ENCODE results near the gene NFATC2.

The NFATC2 gene

DNA sequence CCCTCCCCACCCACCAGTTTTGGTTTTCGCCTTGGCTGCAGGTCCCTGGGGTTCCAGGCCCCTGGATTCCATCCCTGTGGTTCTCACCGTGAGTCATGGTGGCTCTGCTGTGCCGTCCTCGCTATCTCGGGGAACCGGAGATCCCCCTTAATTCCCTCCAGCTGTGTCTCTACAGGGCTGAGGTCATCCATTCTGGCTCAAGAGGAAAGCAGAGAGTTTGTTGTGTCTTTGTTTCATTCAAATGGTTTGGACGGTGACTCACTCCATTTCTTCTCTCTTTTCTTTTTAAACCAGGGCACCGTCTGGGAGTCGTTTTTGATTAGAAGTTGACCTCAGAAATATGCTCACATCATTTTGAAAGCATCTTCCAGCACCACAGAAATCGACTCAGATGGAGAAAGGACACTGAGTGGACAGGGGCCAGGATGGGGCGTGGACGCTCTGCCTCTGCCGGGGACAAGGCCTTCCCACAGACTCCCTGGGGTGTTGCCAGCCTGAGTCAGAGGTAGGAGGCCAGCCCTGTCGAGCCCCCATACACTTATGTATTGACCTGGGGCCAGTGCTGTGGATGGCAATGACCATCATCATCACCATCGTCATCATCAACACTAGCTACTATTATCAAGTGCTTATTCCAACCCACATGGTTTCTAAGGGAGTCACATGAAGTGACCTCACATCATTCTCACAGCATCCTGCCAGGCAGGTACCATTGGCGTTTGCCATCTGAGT lies 176.2 kb downstream of the NFATC2 start (continued):
- TF ChIP-seq, protein P1, sequence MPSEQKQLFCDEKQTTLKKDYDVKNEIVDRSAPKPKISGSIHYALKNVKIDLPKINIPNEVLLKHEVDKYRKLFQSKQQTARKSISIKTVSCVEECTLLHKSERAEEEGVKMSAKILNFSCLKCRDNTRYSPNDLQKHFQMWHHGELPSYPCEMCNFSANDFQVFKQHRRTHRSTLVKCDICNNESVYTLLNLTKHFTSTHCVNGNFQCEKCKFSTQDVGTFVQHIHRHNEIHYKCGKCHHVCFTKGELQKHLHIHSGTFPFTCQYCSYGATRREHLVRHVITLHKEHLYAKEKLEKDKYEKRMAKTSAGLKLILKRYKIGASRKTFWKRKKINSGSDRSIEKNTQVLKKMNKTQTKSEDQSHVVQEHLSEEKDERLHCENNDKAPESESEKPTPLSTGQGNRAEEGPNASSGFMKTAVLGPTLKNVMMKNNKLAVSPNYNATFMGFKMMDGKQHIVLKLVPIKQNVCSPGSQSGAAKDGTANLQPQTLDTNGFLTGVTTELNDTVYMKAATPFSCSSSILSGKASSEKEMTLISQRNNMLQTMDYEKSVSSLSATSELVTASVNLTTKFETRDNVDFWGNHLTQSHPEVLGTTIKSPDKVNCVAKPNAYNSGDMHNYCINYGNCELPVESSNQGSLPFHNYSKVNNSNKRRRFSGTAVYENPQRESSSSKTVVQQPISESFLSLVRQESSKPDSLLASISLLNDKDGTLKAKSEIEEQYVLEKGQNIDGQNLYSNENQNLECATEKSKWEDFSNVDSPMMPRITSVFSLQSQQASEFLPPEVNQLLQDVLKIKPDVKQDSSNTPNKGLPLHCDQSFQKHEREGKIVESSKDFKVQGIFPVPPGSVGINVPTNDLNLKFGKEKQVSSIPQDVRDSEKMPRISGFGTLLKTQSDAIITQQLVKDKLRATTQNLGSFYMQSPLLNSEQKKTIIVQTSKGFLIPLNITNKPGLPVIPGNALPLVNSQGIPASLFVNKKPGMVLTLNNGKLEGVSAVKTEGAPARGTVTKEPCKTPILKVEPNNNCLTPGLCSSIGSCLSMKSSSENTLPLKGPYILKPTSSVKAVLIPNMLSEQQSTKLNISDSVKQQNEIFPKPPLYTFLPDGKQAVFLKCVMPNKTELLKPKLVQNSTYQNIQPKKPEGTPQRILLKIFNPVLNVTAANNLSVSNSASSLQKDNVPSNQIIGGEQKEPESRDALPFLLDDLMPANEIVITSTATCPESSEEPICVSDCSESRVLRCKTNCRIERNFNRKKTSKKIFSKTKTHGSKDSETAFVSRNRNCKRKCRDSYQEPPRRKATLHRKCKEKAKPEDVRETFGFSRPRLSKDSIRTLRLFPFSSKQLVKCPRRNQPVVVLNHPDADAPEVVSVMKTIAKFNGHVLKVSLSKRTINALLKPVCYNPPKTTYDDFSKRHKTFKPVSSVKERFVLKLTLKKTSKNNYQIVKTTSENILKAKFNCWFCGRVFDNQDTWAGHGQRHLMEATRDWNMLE (tag by site-specific recombination; conservative IDR thresholded peaks at IDR 0.05; ENCODE audit: low read depth) = no peak
- TF ChIP-seq GFI1B (tag by site-specific recombination; IDR thresholded peaks at IDR 0.05) = no peak
- TF ChIP-seq REST (tag by site-specific recombination; IDR thresholded peaks at IDR 0.05) = no peak
- TF ChIP-seq INSM2 (tag by site-specific recombination; IDR thresholded peaks at IDR 0.05) = 0 out of 2 replicates have a peak, but pooled peaks have one; percentile 30
- TF ChIP-seq ZNF513 (tag by site-specific recombination; IDR thresholded peaks at IDR 0.05) = 0 out of 2 replicates have a peak, but pooled peaks have one; percentile 31
- TF ChIP-seq GLIS1 (tag by site-specific recombination; IDR thresholded peaks at IDR 0.05) = peak; percentile 50
- TF ChIP-seq IKZF3 (tag by site-specific recombination; IDR thresholded peaks at IDR 0.05) = no peak
- TF ChIP-seq ZBTB8A (tag by site-specific recombination; IDR thresholded peaks at IDR 0.05) = no peak
- no peak for TF ChIP-seq ZXDB (tag by site-specific recombination; IDR thresholded peaks at IDR 0.05)
- TF ChIP-seq ZNF214 (tag by site-specific recombination; IDR thresholded peaks at IDR 0.05; ENCODE audit: borderline replicate concordance) = no peak
- 0 out of 2 replicates have a peak, but pooled peaks have one; percentile 8 for TF ChIP-seq PRDM1 (tag by site-specific recombination; IDR thresholded peaks at IDR 0.05)
- no peak for TF ChIP-seq ZNF830 (tag by site-specific recombination; IDR thresholded peaks at IDR 0.05; ENCODE audit: low read depth)
- TF ChIP-seq ZNF514 (tag by site-specific recombination; IDR thresholded peaks at IDR 0.05) = no peak
- no peak for TF ChIP-seq ZBTB44 (tag by site-specific recombination; IDR thresholded peaks at IDR 0.05)
- TF ChIP-seq ZEB2 (tag by site-specific recombination; IDR thresholded peaks at IDR 0.05) = peak; percentile 55; the same call in 1 of the 2 replicates
- no peak for TF ChIP-seq MZF1 (tag by site-specific recombination; IDR thresholded peaks at IDR 0.05; ENCODE audit: borderline replicate concordance)
- TF ChIP-seq, protein P2, sequence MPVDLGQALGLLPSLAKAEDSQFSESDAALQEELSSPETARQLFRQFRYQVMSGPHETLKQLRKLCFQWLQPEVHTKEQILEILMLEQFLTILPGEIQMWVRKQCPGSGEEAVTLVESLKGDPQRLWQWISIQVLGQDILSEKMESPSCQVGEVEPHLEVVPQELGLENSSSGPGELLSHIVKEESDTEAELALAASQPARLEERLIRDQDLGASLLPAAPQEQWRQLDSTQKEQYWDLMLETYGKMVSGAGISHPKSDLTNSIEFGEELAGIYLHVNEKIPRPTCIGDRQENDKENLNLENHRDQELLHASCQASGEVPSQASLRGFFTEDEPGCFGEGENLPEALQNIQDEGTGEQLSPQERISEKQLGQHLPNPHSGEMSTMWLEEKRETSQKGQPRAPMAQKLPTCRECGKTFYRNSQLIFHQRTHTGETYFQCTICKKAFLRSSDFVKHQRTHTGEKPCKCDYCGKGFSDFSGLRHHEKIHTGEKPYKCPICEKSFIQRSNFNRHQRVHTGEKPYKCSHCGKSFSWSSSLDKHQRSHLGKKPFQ (tag by site-specific recombination; IDR thresholded peaks at IDR 0.05) = no peak
- no peak for TF ChIP-seq ZNF707 (tag by site-specific recombination; IDR thresholded peaks at IDR 0.05)
- no peak for TF ChIP-seq ZNF501 (tag by site-specific recombination; IDR thresholded peaks at IDR 0.05)
- TF ChIP-seq KLF16 (tag by site-specific recombination; IDR thresholded peaks at IDR 0.05) = no peak
- TF ChIP-seq SP3 (tag by site-specific recombination; IDR thresholded peaks at IDR 0.05) = no peak
- no peak for TF ChIP-seq OVOL3 (tag by site-specific recombination; IDR thresholded peaks at IDR 0.05)
- peak; percentile 98 for TF ChIP-seq ZIC2 (tag by site-specific recombination; IDR thresholded peaks at IDR 0.05)
- TF ChIP-seq EGR2 (tag by site-specific recombination; IDR thresholded peaks at IDR 0.05; ENCODE audit: low read depth) = no peak
- TF ChIP-seq ZNF132 (tag by site-specific recombination; IDR thresholded peaks at IDR 0.05; ENCODE audit: borderline replicate concordance) = no peak

Data from HEK293 (cell line).